HG02970 (cell line): ENCODE data around the gene CXCL8.

Experiments
- ATAC-seq: cut with Tn5 transposase; IDR thresholded peaks from one replicate; pipeline ENCODE4 v1.9.1; 2021; ENCODE audit warnings: mild to moderate bottlenecking, moderate library complexity, moderate number of reproducible peaks; ENCODE audit not compliant: unreplicated experiment, low FRiP score

Gene CXCL8

GRCh38 chr4:73715659-73716058, 24.7 kb upstream of the CXCL8 start:
- no peak for ATAC-seq

DNA sequence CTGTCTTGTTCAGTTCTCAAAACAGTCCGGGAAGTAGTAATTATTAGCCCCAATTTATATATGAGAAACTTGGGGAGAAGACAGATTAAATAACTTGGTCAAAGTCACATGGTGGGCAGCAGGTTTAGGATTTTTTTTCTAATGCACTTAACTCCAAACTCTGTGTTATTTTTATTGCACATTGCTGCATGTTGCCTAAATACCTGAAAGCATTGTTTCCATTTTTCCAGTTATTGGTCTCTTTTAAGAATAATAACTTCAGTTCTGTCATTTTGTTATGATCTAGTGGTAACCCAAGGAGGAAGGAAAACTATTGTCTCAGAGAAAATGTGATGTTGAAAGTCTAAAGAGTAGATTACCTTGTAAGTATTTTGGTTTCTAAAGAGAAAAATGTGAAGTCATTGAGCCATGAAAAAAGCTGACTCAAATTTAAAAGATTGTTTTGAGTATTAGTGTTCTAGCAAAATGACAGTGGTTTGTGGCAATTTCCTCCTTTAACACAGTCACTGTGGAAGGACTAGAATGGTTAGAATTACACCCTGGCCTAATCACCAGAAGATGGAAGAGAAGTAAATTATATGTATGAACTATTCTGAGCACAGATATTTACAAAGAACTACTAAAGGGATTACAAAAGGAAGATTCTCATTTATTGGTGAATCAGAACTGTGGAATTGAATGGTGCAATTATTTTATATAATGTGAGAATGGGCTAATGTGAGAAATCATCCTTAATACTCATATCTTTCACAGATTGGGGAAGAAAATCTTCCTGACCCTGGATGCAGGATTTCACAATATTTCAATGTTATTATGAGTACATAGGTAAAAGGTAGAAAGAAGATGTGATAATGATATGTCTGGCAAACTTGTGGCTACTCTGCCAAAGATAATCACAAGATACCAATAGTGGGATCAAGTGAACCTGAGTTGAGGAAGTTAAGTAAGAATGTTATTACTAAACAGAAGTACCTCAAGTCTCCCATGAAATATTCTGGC, 21.7 kb upstream of the CXCL8 start:
- ATAC-seq = peak; percentile 87

DNA sequence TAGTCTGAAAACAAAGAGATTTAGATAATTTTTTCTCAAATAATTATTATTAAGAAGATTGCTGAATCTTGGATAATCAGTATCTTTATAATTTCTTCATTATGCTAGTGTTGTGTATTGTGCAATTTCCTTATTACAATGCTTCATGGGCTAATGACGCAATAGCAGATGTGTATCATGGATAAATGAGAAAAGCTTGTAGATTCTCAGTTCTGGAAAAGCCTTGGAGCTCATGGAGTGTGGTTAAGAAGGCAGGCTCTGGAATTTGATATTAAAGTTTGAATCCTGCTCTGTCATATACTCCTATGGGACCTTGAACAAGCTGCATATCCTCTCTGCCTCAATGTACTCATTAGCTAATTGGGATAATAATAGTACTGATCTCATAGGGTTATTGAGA, 18.9 kb upstream of the CXCL8 start:
- no peak for ATAC-seq

GRCh38 chr4:73721909-73722308, 18.5 kb upstream of the CXCL8 start:
- ATAC-seq = no peak

DNA sequence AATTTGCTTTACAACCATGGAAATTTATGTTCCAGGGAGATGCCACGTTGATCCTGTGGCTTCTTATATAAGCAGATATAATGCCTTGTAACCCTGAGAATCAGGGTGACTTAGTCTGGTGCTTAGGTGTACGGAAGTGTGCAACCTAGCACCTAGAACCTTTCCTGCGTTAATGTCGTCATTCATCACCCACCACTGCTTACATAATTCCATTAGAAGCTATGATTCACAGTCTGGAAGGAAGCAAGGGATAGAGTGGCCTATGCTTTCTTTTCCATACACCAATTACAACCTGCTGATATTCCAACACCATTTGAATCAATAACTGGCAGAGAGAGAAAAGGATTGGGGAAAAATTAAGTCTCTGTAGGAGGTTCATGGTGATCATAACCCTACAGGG, 17.3 kb upstream of the CXCL8 start:
- ATAC-seq = no peak

DNA sequence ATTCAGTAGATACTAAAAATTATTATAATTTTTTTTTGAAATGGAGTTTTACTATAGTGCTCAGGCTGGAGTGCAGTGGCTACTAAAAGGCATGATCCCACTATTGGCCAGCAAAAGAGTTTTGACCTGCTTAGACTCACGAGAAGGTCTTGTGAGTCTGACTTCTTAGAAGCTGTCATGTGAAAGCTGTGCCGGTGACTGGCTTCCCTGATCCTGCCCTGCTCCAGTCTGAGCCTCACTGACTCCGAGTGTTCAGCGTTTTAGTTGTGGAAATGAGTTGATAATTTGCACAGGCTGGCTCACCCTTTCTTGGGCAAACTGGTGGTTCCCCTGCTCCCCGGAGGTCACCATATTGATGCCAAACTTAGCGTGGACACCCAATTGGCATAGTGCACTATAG, 16.4 kb upstream of the CXCL8 start:
- ATAC-seq = no peak

DNA sequence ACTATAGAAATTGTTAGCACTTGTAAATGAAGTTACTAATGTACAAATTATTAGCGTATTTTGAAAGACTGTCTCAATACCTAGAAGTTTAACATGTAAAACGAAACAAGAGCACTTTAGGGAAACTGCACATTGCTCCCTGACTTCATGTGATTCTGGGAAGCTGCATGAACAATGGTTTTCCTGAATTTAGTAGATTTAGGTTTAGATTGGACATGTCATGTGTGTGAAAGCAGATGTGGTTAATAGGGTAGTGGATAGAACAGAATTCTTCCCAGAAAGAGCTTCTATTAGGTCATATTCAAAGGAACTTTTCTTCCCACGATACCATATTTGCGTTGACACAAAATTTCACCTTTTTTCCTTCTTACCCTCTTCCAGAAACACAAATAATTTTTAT, 14.9 kb upstream of the CXCL8 start:
- ATAC-seq = no peak

DNA sequence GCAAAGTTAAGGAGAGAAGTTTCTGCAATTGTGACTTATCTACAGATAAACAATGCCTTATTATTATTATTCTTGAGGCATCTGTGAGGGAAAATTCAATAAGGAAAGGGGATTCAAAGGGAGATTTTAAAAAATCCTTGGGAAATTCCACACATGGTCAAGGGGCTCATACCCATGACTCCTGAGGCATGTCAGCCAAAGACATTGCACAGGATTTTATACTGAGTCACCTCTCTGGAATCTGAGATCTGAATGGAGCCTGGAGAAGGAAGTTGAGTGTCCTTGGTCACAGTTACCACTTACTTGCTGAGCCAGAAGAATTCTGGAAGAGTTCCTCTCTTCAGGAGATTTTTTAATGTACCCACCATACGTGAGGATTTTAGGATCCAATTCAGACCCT, 14.4 kb upstream of the CXCL8 start:
- no peak for ATAC-seq

GRCh38 chr4:73727685-73728084, 12.7 kb upstream of the CXCL8 start:
- ATAC-seq = no peak

- no peak for ATAC-seq
Measured at GRCh38 chr4:73728091-73728741, 12.2 kb upstream of the CXCL8 start.

DNA sequence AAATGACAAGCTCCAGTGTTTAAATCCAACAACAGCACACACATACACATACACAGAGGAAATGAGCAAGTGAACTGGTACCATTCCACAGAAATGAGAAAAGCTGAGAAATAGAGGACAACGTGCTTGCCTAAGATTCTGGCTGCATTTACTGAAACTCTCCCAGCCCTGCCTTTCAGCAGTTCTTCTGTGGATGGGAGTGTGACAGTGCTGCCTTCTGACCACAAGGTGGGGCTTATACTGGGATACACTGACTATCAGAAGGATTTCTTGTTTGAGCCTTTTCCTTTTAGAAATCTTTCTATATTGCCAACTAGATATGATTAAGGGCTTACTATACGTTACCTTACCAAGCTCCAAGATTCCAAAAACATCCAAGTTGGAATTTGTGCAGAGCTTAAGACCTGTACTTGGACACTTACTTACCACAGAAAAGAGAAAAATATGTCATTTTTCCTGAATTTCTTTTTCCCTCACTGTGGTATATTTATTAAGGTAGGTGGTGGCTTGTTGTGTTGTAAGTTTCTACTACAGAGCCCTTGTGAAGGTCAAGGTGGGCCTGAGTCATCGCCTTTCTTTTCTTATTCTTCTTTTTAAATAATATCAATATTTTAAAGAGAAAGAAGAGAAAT, 10.7 kb upstream of the CXCL8 start:
- no peak for ATAC-seq

GRCh38 chr4:73730292-73730691, 10.1 kb upstream of the CXCL8 start:
- ATAC-seq = no peak

- no peak for ATAC-seq
Measured at GRCh38 chr4:73730867-73731266, 9.5 kb upstream of the CXCL8 start.

- ATAC-seq = no peak
Measured at GRCh38 chr4:73731968-73732610, 8.3 kb upstream of the CXCL8 start.

DNA sequence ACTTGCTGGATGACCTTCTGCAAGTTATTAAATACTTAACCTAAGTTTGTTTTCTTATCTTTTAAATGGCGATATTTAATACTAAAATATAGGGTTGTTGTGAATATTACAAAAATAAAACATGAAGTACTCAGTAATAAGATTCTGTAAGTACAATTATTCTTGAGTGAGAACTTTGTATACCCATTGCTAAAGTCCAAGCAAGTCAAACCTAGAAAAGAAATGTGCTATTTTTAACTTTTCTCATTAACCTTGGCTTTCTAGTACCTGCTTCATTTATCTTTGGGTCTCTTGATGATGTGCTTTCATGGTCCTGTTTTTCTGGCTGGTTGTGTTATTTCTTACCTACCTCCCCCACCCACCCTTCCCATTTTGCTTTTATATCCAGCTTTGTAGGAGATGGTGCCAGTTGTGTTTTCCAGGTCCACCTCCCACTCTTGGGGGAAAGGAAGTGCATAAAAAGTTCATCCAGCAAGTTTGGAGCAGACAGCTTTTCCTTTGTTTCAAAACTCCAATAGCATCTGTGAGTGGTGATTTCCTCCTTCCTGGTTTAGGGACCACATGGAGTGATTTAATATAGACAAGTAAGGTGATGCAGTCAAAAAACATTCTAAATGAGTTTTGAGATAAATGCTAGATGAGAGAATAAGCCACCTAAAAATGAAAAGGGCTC, 7.5 kb upstream of the CXCL8 start:
- no peak for ATAC-seq

- no peak for ATAC-seq
Measured at GRCh38 chr4:73734530-73735001, 5.8 kb upstream of the CXCL8 start.

DNA sequence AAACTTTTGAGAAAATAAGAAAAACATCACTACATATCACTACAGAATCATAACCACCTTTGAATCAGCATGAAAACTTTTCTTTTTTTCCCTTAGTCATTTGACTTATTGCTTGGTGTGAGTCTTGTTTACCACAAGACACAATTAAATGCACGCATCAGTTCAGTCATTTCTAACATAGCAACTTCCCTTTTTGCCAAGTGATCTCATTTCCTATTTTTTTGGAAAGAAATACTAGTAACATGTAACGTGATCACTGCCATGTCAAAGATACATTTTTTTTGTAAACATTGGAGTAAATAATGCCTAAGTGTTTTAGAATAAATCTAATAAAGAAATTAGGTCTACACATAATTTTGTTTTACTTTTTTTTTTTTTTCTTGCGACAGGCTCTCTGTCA, 5.1 kb upstream of the CXCL8 start:
- peak; percentile 89 for ATAC-seq

DNA sequence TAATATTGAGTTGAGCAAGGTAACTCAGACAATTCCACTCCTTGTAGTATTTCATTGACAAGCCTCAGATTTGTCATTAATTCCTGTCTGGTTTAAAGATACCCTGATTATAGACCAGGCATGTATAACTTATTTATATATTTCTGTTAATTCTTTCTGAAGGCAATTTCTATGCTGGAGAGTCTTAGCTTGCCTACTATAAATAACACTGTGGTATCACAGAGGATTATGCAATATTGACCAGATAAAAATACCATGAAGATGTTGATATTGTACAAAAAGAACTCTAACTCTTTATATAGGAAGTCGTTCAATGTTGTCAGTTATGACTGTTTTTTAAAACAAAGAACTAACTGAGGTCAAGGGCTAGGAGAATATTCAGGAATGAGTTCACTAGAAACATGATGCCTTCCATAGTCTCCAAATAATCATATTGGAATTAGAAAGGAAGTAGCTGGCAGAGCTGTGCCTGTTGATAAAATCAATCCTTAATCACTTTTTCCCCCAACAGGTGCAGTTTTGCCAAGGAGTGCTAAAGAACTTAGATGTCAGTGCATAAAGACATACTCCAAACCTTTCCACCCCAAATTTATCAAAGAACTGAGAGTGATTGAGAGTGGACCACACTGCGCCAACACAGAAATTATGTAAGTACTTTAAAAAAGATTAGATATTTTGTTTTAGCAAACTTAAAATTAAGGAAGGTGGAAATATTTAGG, 821 bp downstream of the CXCL8 start:
- no peak for ATAC-seq

DNA sequence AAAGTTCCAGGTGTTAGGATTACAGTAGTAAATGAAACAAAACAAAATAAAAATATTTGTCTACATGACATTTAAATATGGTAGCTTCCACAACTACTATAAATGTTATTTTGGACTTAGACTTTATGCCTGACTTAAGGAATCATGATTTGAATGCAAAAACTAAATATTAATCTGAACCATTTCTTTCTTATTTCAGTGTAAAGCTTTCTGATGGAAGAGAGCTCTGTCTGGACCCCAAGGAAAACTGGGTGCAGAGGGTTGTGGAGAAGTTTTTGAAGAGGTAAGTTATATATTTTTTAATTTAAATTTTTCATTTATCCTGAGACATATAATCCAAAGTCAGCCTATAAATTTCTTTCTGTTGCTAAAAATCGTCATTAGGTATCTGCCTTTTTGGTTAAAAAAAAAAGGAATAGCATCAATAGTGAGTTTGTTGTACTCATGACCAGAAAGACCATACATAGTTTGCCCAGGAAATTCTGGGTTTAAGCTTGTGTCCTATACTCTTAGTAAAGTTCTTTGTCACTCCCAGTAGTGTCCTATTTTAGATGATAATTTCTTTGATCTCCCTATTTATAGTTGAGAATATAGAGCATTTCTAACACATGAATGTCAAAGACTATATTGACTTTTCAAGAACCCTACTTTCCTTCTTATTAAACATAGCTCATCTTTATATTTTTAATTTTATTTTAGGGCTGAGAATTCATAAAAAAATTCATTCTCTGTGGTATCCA, 1.6 kb downstream of the CXCL8 start:
- no peak for ATAC-seq
